ENCODE data around the gene KRTCAP2. TPM values are rescaled to one million over a fixed set of nuclear protein-coding genes. Genes with fewer than 3 reads are reported as not detected.

The KRTCAP2 gene
- total RNA-seq, 1 donor from 2014 or later: 128 TPM

DNA sequence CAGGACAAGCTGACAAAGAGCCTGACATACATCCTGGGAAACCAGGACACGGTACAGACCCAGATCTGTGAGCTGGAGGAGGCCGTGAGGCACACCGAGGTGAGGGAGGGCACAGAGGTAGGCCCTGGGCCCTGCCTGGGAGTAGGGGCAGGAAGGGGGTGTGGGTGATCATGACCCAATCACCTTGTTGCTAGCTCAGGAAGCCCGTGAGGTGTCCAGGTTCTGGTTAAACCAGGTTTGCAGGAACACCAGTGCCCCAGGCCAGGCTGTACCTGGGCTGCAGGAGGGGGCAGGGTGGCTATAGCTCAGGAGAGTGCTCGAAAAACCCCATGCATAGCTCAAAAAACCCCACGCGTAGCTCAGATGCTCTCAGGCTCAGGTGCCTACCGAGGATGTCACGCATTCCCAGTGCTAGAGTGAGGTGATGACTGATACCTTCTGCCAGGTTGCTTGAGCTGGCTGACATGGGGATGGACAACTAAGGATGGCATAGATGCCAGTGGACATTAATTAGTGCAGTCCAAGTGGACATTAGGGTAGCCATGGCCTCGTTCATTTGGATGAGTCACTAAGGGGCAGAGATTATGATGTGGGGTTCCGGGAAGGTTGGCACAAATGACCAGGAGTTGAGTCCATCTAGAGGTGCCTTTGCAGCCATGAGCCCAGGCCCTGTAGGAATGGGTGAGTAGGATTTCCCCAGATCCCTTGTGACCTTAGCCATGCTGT lies 4.3 kb upstream of the KRTCAP2 start:
- ChIA-PET CTCF (interaction anchor here (0.8 to 4.6 kb wide), 8 partner anchors 8 to 92 kb away, joined by 3 to 41 read pairs (median 5); partner anchors contain the start of gene THBS3), POLR2A (interaction anchor here (1.6 to 2.4 kb wide), 2 partner anchors 17 to 47 kb away, joined by 5 to 13 read pairs; no protein-coding TSS in a partner anchor)
- intact Hi-C loops (cut with micrococcal nuclease): loop anchor here (2.0 to 10.0 kb wide), 3 partner anchors 15 to 623 kb away; partner anchors contain the start of genes CKS1B, SHC1 and UBE2Q1
- Mint-ChIP-seq H3K27me3 (no peaks in the 10 kb centered on the region), H3K9me3 (no peaks in the 10 kb centered on the region), H3K4me1 (peaks cover 26% of the 10 kb centered on the region), H3K36me3 (ENCODE audit: low read depth) (peaks cover 10% of the 10 kb centered on the region), H3K4me3 (no peak overlapping the region), H3K27ac (no peak overlapping the region)
- ATAC-seq (ENCODE audit: low read depth) (no peak), DNase-seq (no peak)
- TF ChIP-seq, protein P1, sequence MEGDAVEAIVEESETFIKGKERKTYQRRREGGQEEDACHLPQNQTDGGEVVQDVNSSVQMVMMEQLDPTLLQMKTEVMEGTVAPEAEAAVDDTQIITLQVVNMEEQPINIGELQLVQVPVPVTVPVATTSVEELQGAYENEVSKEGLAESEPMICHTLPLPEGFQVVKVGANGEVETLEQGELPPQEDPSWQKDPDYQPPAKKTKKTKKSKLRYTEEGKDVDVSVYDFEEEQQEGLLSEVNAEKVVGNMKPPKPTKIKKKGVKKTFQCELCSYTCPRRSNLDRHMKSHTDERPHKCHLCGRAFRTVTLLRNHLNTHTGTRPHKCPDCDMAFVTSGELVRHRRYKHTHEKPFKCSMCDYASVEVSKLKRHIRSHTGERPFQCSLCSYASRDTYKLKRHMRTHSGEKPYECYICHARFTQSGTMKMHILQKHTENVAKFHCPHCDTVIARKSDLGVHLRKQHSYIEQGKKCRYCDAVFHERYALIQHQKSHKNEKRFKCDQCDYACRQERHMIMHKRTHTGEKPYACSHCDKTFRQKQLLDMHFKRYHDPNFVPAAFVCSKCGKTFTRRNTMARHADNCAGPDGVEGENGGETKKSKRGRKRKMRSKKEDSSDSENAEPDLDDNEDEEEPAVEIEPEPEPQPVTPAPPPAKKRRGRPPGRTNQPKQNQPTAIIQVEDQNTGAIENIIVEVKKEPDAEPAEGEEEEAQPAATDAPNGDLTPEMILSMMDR (IDR thresholded peaks at IDR 0.05): no peak

DNA sequence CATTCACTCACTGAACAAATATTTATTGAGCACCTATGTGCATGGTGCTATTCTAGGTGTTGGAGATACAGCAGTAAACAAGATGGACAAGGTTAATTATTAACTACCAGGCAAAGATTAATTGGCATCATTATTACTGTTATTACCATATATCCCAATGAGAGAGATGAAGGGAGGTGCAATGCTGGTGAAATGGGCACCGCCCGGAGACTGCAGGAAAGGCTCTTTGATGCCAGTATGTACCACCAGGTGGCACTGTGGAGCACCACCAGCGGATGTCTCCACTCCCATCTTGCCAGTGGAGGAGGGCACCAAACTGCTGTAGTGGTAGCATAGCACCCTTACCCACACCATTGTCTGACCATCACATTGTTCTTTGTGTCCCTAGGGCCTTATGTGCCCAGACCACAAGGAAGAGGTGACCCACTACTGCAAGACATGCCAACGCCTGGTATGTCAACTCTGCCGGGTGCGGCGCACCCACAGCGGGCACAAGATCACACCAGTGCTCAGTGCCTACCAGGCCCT lies 3.5 kb upstream of the KRTCAP2 start:
- intact Hi-C loops (cut with micrococcal nuclease): loop anchor here (1.0 to 10.0 kb wide), 6 partner anchors 16 to 622 kb away; partner anchors contain the start of genes CKS1B, MTX1, SHC1 and UBE2Q1
- DNase-seq (peak; percentile 69), ATAC-seq (ENCODE audit: low read depth) (peak; percentile 45)
- Mint-ChIP-seq H3K4me3 (peak overlapping the region; percentile 24), H3K9me3 (no peaks in the 10 kb centered on the region), H3K4me1 (peaks cover 32% of the 10 kb centered on the region), H3K36me3 (ENCODE audit: low read depth) (peaks cover 10% of the 10 kb centered on the region), H3K27me3 (no peaks in the 10 kb centered on the region), H3K27ac (peak overlapping the region; percentile 32)
- ChIA-PET POLR2A (interaction anchor here (1.6 to 2.4 kb wide), 3 partner anchors 17 to 387 kb away, joined by 4 to 13 read pairs (median 5); partner anchors contain the start of gene ASH1L), CTCF (interaction anchor here (0.8 to 4.6 kb wide), 6 partner anchors 9 to 91 kb away, joined by 3 to 41 read pairs (median 4); partner anchors contain the start of gene THBS3)
- TF ChIP-seq, protein P1 (IDR thresholded peaks at IDR 0.05): peak; percentile 62

DNA sequence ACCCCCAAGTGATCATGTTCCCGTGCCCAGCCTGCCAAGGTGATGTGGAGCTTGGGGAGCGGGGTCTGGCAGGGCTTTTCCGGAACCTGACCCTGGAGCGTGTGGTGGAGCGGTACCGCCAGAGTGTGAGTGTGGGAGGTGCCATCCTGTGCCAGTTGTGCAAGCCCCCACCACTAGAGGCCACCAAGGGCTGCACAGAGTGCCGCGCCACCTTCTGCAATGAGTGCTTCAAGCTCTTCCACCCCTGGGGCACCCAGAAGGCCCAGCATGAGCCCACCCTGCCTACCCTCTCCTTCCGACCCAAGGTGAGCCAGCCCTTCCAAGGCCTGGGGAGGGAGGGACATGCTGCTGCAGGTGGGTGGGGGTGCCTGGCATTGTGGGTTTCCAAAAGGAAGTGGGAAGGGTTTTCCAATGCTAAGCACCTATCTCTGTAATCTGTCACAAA lies 2.8 kb upstream of the KRTCAP2 start:
- ChIA-PET POLR2A (interaction anchor here (0.6 to 4.5 kb wide), 5 partner anchors 18 to 387 kb away, joined by 3 to 63 read pairs (median 4); partner anchors contain the start of genes ASH1L and SLC50A1), CTCF (interaction anchor here (0.8 to 4.5 kb wide), 7 partner anchors 9 to 80 kb away, joined by 3 to 49 read pairs (median 4); partner anchors contain the start of genes MTX1 and SLC50A1)
- ATAC-seq (ENCODE audit: low read depth) (no peak), DNase-seq (no peak)
- TF ChIP-seq, protein P1 (IDR thresholded peaks at IDR 0.05): no peak
- H3K36me3 Mint-ChIP-seq (ENCODE audit: low read depth): peaks cover 10% of the 10 kb centered on the region
- no peak overlapping the region for H3K4me3 Mint-ChIP-seq
- H3K27me3 Mint-ChIP-seq: no peaks in the 10 kb centered on the region
- no peaks in the 10 kb centered on the region for H3K9me3 Mint-ChIP-seq
- intact Hi-C loops (cut with micrococcal nuclease): loop anchor here (1.0 to 10.0 kb wide), 6 partner anchors 17 to 621 kb away; partner anchors contain the start of genes CKS1B, MTX1, SHC1 and UBE2Q1
- H3K27ac Mint-ChIP-seq: no peak overlapping the region
- H3K4me1 Mint-ChIP-seq: peaks cover 32% of the 10 kb centered on the region

DNA sequence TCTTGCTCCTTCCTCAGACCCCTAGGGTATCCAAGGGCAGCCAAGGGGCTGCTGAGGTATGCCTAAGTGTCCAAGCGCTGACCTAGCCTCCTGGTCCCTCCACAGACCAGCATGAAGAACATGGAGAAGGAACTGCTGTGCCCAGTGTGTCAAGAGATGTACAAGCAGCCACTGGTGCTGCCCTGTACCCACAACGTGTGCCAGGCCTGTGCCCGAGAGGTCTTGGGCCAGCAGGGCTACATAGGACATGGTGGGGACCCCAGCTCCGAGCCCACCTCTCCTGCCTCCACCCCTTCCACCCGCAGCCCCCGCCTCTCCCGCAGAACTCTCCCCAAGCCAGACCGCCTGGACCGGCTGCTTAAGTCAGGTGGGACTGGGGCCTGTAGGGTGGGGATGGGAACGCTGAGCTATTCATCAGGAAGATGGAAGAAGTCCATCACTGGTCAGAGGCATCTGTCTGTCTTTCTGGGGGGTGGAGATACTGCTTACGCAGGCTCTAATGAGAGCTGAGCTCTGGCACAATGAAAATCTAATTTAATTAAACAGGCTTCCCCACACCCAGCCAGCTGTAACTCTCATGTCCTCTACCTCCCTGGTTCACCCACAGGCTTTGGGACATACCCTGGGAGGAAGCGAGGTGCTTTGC lies 2.3 kb upstream of the KRTCAP2 start:
- Mint-ChIP-seq H3K36me3 (ENCODE audit: low read depth) (peaks cover 11% of the 10 kb centered on the region), H3K9me3 (no peaks in the 10 kb centered on the region), H3K4me3 (no peak overlapping the region), H3K27ac (no peak overlapping the region), H3K4me1 (peaks cover 32% of the 10 kb centered on the region), H3K27me3 (no peaks in the 10 kb centered on the region)
- intact Hi-C loops (cut with micrococcal nuclease): loop anchor here (10.0 kb wide), 2 partner anchors 201 to 621 kb away; partner anchors contain the start of genes CKS1B, SHC1 and UBE2Q1
- ChIA-PET CTCF (interaction anchor here (0.8 to 4.5 kb wide), 10 partner anchors 10 to 134 kb away, joined by 3 to 49 read pairs (median 4); partner anchors contain the start of genes MTX1 and SLC50A1), POLR2A (interaction anchor here (0.6 to 4.5 kb wide), 7 partner anchors 9 to 388 kb away, joined by 3 to 63 read pairs (median 4); partner anchors contain the start of genes ASH1L and SLC50A1)
- TF ChIP-seq, protein P1 (IDR thresholded peaks at IDR 0.05): no peak
- DNase-seq (no peak), ATAC-seq (ENCODE audit: low read depth) (no peak)
